Endothelial cell of umbilical vein (primary cell): Measurements from ENCODE around the gene BCR. TPM values are rescaled to one million over a fixed set of nuclear protein-coding genes. Genes with fewer than 3 reads are reported as not detected.

ENCODE experiments used
- BruUV-seq: library from RNA; stranded (reverse); fragments of 400-500 nt; replicated peaks from 2 replicates; lab custom pipeline; 2021; lab: Mats Ljungman, UMichigan
- CTCF ChIA-PET: fragments of 300-600, 350-600 bp; sonication (Branson Sonifier 250); formaldehyde crosslinking; loops from one replicate; lab custom pipeline; 2021; ENCODE audit warnings: antibody characterized with exemption, inconsistent platforms; lab: Charles Lee
- POLR2A ChIA-PET: fragments of 300-600, 350-600 bp; sonication (Branson Sonifier 250); formaldehyde crosslinking; loops from one replicate; lab custom pipeline; 2021; ENCODE audit warnings: antibody characterized with exemption, inconsistent platforms; lab: Charles Lee
- DNase-seq: peaks from one replicate; pipeline ENCODE4 v3.0.0-alpha.2; 2011; ENCODE audit warnings: low read depth, low spot score
- FAIRE-seq: peaks from 2 replicates; lab custom pipeline; 2011; peaks lifted over from hg19 to GRCh38; lab: Jason Lieb, UNC
- H2AFZ ChIP-seq: 2 replicates; pipeline ENCODE4 v1.6.0; 2012; ENCODE audit warnings: low read depth, low read length, control low read depth, inconsistent platforms
- H3K27ac ChIP-seq: 2 replicates; pipeline ENCODE4 v1.5.1; 2011; ENCODE audit warnings: low read depth, mild to moderate bottlenecking, control low read depth, low read length, moderate library complexity; ENCODE audit not compliant: insufficient read depth
- H3K27me3 ChIP-seq, 2 experiments: 2 replicates each; pipeline versions ENCODE4 v1.6.0 to v1.6.1; 2011; ENCODE audit warnings: low read length in 2 of 2, mixed read lengths in 1 of 2; ENCODE audit not compliant: control insufficient read depth in 2 of 2, insufficient read depth in 2 of 2
- H3K36me3 ChIP-seq, 2 experiments: 2 replicates in 1 of 2; 3 replicates in 1 of 2; pipeline ENCODE4 v1.5.1; 2011; ENCODE audit warnings: low read length in 2 of 2, mild to moderate bottlenecking in 1 of 2, moderate library complexity in 1 of 2; ENCODE audit not compliant: control insufficient read depth in 2 of 2, insufficient read depth in 2 of 2; ENCODE audit errors: extremely low read depth in 1 of 2
- H3K4me1 ChIP-seq: 3 replicates; pipeline ENCODE4 v1.5.1; 2011; ENCODE audit warnings: mild to moderate bottlenecking, low read length; ENCODE audit not compliant: control insufficient read depth, insufficient read depth; ENCODE audit errors: extremely low read depth
- H3K4me2 ChIP-seq: 2 replicates; pipeline ENCODE4 v1.6.1; 2011; ENCODE audit warnings: low read length, control low read depth, mixed read lengths; ENCODE audit not compliant: insufficient read depth
- H3K4me3 ChIP-seq, 3 experiments: fragments of 200-600 bp in 1 of 3; sonication (generic), shearing (Covaris generic) in 1 of 3; replicated peaks in 1 of 3; 2 replicates each; pipeline ENCODE4 v1.5.1; 2011 to 2016; ENCODE audit warnings: control low read depth in 3 of 3, low read length in 3 of 3, mild to moderate bottlenecking in 2 of 3, inconsistent platforms in 1 of 3, low read depth in 1 of 3, moderate library complexity in 1 of 3; ENCODE audit not compliant: insufficient read depth in 1 of 3
- H3K79me2 ChIP-seq: 2 replicates; pipeline ENCODE4 v1.6.0; 2012; ENCODE audit warnings: low read length, inconsistent platforms; ENCODE audit not compliant: control insufficient read depth, insufficient read depth
- H3K9ac ChIP-seq: replicated peaks from 2 replicates; pipeline ENCODE3; 2011; ENCODE audit warnings: low read length, control low read depth; ENCODE audit not compliant: insufficient read depth; ENCODE audit errors: extremely low read depth
- H3K9me1 ChIP-seq: replicated peaks from 3 replicates; pipeline ENCODE4 v1.6.0; 2011; ENCODE audit warnings: mild to moderate bottlenecking, low read length; ENCODE audit not compliant: control insufficient read depth, insufficient read depth; ENCODE audit errors: extremely low read depth
- H3K9me3 ChIP-seq: replicated peaks from 2 replicates; pipeline ENCODE4 v1.5.1; 2012; ENCODE audit warnings: low read length, inconsistent platforms; ENCODE audit not compliant: control insufficient read depth, insufficient read depth
- H4K20me1 ChIP-seq: replicated peaks from 2 replicates; pipeline ENCODE3; 2011; ENCODE audit warnings: mild to moderate bottlenecking, low read length; ENCODE audit not compliant: control insufficient read depth, insufficient read depth; ENCODE audit errors: extremely low read depth
- EZH2 ChIP-seq: IDR thresholded peaks from 2 replicates; pipeline ENCODE4 v1.6.1; 2012; ENCODE audit warnings: borderline replicate concordance, low read depth, mild to moderate bottlenecking, moderate library complexity, low read length, inconsistent platforms; ENCODE audit not compliant: severe bottlenecking
- FOS ChIP-seq: IDR thresholded peaks from 2 replicates; pipeline ENCODE4 v1.6.1; 2011; ENCODE audit warnings: mild to moderate bottlenecking, low read length, moderate library complexity, borderline replicate concordance; ENCODE audit not compliant: insufficient read depth
- GATA2 ChIP-seq: IDR thresholded peaks from 2 replicates; pipeline ENCODE4 v1.7.0; 2011; ENCODE audit warnings: low read depth, mild to moderate bottlenecking, moderate library complexity, mixed read lengths, low read length; ENCODE audit not compliant: insufficient read length, insufficient read depth
- JUN ChIP-seq: IDR thresholded peaks from 2 replicates; pipeline ENCODE4 v1.6.1; 2011; ENCODE audit warnings: borderline replicate concordance, low read depth; ENCODE audit not compliant: insufficient read length, insufficient read depth
- MYC ChIP-seq: IDR thresholded peaks from one replicate; pipeline ENCODE4 v1.6.1; 2011; ENCODE audit warnings: mild to moderate bottlenecking, low read depth, low read length
- POLR2A ChIP-seq: IDR thresholded peaks from 2 replicates; pipeline ENCODE4 v1.6.1; 2012; ENCODE audit warnings: low read depth, mild to moderate bottlenecking, control low read depth, low read length
- POLR2AphosphoS5 ChIP-seq: IDR thresholded peaks from 2 replicates; pipeline ENCODE4 v1.6.1; 2012; ENCODE audit warnings: low read depth, mild to moderate bottlenecking, control low read depth, low read length, moderate library complexity; ENCODE audit not compliant: insufficient read depth
- dilution Hi-C: fragments of 300-500 bp; cut with MboI; formaldehyde crosslinking; loops from one replicate; pipeline ENCODE4 v1.15.0; 2019; ENCODE audit warnings: low sequenced_read_pairs; ENCODE audit not compliant: extremely low pct_ligation_motif_present
- intact Hi-C: fragments of 100-400 bp; cut with micrococcal nuclease; formaldehyde crosslinking; loops from one replicate; pipeline ENCODE4 v1.10.0; 2022
- polyA plus RNA-seq, 4 experiments: library from polyadenylated mRNA; depleted of rRNA in 3 of 4; stranded (reverse) in 3 of 4; unstranded in 1 of 4; fragments of >200 nt; gene quantifications; 2 replicates each; pipeline versions ENCODE4 v1.2.1 to v1.2.3, GENCODE V29; 2011 to 2012; ENCODE audit warnings: missing spikeins in 1 of 4
- total RNA-seq: library from RNA; stranded (reverse); gene quantifications from 2 replicates; pipeline ENCODE4 v1.2.3, GENCODE V29; 2021
- TF ChIP-seq, protein P1 (sequence below): IDR thresholded peaks from 2 replicates; pipeline ENCODE4 v1.6.1; 2011; ENCODE audit not compliant: insufficient read depth, insufficient read length
- TF ChIP-seq, protein P2 (sequence below), 2 donors: IDR thresholded peaks; 1 replicate in 1 of 2; 2 replicates in 1 of 2; pipeline ENCODE4 v1.5.1; 2011; ENCODE audit warnings: low read length in 2 of 2, mild to moderate bottlenecking in 2 of 2, moderate library complexity in 2 of 2, control low read depth in 1 of 2, inconsistent platforms in 1 of 2, low read depth in 1 of 2; ENCODE audit not compliant: insufficient read depth in 1 of 2; ENCODE audit errors: extremely low read depth in 1 of 2

The BCR gene
- total and polyA plus RNA-seq, 2 donors (not counting 3 experiments of a cell fraction or from before 2014, with no cell fraction given), result 129 to 141 TPM

DNA sequence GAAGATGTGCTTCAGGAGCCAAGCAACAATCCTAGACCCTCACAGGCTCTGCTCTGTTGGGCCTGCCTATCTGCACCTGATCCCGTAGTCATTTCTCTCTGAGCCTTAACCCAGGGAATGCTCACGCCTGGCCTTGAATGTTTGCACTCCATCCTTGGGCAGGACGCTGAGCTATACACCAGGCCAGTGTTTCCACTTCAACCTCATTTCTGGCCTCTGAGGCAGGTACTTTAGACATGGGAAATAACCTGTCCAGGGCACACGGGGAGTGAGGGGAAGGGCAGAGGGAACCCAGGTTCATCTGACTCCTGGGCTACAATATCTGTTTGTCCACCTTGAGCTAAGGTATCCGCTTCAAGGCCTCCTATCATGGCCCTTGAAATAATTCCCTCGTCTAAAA is 48.4 kb upstream of the BCR start:
- BruUV-seq, result no TSS peak
- Histone ChIP-seq H3K9ac (no peak overlapping the region), H3K4me3 (no peak overlapping the region), H4K20me1 (no peaks in the 10 kb centered on the region), H2AFZ (no peak overlapping the region), H3K27me3 (peaks cover 3 to 4% of the 10 kb centered on the region in 2 experiments), H3K9me1 (no peaks in the 10 kb centered on the region), H3K79me2 (no peaks in the 10 kb centered on the region), H3K27ac (no peak overlapping the region), H3K4me2 (no peak overlapping the region), H3K36me3 (no peaks in the 10 kb centered on the region), H3K9me3 (no peaks in the 10 kb centered on the region), H3K4me1 (no peaks in the 10 kb centered on the region)
- DNase-seq (no peak), FAIRE-seq (no peak)
- dilution Hi-C loops (no loop called here), intact Hi-C loops (no loop called here)
- POLR2A ChIA-PET, result no interaction called here
- CTCF ChIA-PET, result interaction anchor here (0.6 to 15.6 kb wide), 6 partner anchors 150 to 362 kb away, joined by 3 to 401 read pairs (median 4); no protein-coding TSS in a partner anchor
- TF ChIP-seq, protein P1, sequence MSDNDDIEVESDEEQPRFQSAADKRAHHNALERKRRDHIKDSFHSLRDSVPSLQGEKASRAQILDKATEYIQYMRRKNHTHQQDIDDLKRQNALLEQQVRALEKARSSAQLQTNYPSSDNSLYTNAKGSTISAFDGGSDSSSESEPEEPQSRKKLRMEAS, result no peak
- TF ChIP-seq POLR2AphosphoS5 (no peak), POLR2A (no peak), JUN (no peak), MYC (no peak), GATA2 (no peak), EZH2 (no peak), FOS (no peak)
- TF ChIP-seq, protein P2, sequence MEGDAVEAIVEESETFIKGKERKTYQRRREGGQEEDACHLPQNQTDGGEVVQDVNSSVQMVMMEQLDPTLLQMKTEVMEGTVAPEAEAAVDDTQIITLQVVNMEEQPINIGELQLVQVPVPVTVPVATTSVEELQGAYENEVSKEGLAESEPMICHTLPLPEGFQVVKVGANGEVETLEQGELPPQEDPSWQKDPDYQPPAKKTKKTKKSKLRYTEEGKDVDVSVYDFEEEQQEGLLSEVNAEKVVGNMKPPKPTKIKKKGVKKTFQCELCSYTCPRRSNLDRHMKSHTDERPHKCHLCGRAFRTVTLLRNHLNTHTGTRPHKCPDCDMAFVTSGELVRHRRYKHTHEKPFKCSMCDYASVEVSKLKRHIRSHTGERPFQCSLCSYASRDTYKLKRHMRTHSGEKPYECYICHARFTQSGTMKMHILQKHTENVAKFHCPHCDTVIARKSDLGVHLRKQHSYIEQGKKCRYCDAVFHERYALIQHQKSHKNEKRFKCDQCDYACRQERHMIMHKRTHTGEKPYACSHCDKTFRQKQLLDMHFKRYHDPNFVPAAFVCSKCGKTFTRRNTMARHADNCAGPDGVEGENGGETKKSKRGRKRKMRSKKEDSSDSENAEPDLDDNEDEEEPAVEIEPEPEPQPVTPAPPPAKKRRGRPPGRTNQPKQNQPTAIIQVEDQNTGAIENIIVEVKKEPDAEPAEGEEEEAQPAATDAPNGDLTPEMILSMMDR (IDR thresholded peaks at IDR 0.05; ENCODE audit: extremely low read depth in 1 of 2, insufficient read depth in 1 of 2, low read depth in 1 of 2, low read length in 2 of 2), result no peak
